DOHH2 (cell line): Measurements from ENCODE around the gene PRDM2.

ENCODE experiments used
- H3F3A ChIP-seq: fragments of 200-600 bp; sonication (generic), shearing (Covaris generic); 2 replicates; pipeline ENCODE4 v1.6.0; 2016; ENCODE audit warnings: antibody characterized with exemption, mild to moderate bottlenecking; ENCODE audit not compliant: control insufficient read depth, insufficient read depth
- H3K27ac ChIP-seq: fragments of 200-600 bp; sonication (generic); 2 replicates; pipeline ENCODE4 v1.5.1; 2014; ENCODE audit warnings: low read depth, mild to moderate bottlenecking, low read length, moderate library complexity
- H3K27me3 ChIP-seq: fragments of 200-600 bp; sonication (generic); 2 replicates; pipeline ENCODE4 v1.6.1; 2014; ENCODE audit warnings: mild to moderate bottlenecking, low read length, mixed read lengths; ENCODE audit not compliant: control insufficient read depth
- H3K36me3 ChIP-seq: fragments of 200-600 bp; sonication (generic); 2 replicates; pipeline ENCODE4 v1.6.1; 2014; ENCODE audit warnings: mild to moderate bottlenecking, low read length, moderate library complexity, mixed read lengths; ENCODE audit not compliant: control insufficient read depth
- H3K4me1 ChIP-seq: fragments of 200-600 bp; sonication (generic); 2 replicates; pipeline ENCODE4 v1.6.1; 2014; ENCODE audit warnings: mild to moderate bottlenecking, low read length, mixed read lengths; ENCODE audit not compliant: control insufficient read depth
- H3K4me2 ChIP-seq: fragments of 200-600 bp; sonication (generic); 2 replicates; pipeline ENCODE4 v1.6.0; 2014; ENCODE audit warnings: mild to moderate bottlenecking, low read length, moderate library complexity
- H3K4me3 ChIP-seq: fragments of 200-600 bp; sonication (generic); 2 replicates; pipeline ENCODE4 v1.5.1; 2014; ENCODE audit warnings: mild to moderate bottlenecking, low read length, mixed read lengths
- H3K79me2 ChIP-seq: fragments of 200-600 bp; sonication (generic); 2 replicates; pipeline ENCODE4 v1.6.1; 2014; ENCODE audit warnings: mild to moderate bottlenecking, low read length, mixed read lengths; ENCODE audit not compliant: control insufficient read depth
- H3K9me2 ChIP-seq: fragments of 200-600 bp; sonication (generic); replicated peaks from 2 replicates; pipeline ENCODE4 v1.6.1; 2014; ENCODE audit warnings: mild to moderate bottlenecking, low read length, mixed read lengths; ENCODE audit not compliant: control insufficient read depth
- H3K9me3 ChIP-seq: fragments of 200-600 bp; sonication (generic); 2 replicates; pipeline ENCODE4 v1.6.1; 2014; ENCODE audit warnings: antibody characterized with exemption, low read length, mixed read lengths; ENCODE audit not compliant: control insufficient read depth, insufficient read depth
- H4K20me1 ChIP-seq: fragments of 200-600 bp; sonication (generic); 2 replicates; pipeline ENCODE4 v1.6.0; 2014; ENCODE audit warnings: low read depth, mild to moderate bottlenecking, antibody characterized with exemption, low read length, moderate library complexity; ENCODE audit not compliant: control insufficient read depth, insufficient read depth
- CTCF ChIP-seq: fragments of 200-600 bp; sonication (generic); IDR thresholded peaks from one replicate; pipeline ENCODE4 v1.5.1; 2014; ENCODE audit warnings: antibody characterized with exemption, mild to moderate bottlenecking, low read depth, low read length; ENCODE audit not compliant: poor library complexity, severe bottlenecking
- EZH2phosphoT487 ChIP-seq: fragments of 200-600 bp; sonication (generic); IDR thresholded peaks from 2 replicates; pipeline ENCODE4 v1.6.1; 2017; ENCODE audit warnings: borderline replicate concordance, mild to moderate bottlenecking, antibody characterized with exemption, low read length, moderate library complexity, mixed read lengths

Gene PRDM2

GRCh38 chr1:13817906-13818305 lies 117.9 kb downstream of the PRDM2 start:
- H3K4me3 ChIP-seq = no peak overlapping the region
- H3K27me3 ChIP-seq = no peaks in the 10 kb centered on the region
- H3K4me1 ChIP-seq = peaks cover 10% of the 10 kb centered on the region
- no peaks in the 10 kb centered on the region for H3K9me3 ChIP-seq
- H3K27ac ChIP-seq = no peak overlapping the region
- H3K9me2 ChIP-seq = no peaks in the 10 kb centered on the region
- H3K36me3 ChIP-seq = no peaks in the 10 kb centered on the region
- H3F3A ChIP-seq = no peaks in the 10 kb centered on the region
- no peaks in the 10 kb centered on the region for H3K79me2 ChIP-seq
- H4K20me1 ChIP-seq = no peaks in the 10 kb centered on the region
- TF ChIP-seq EZH2phosphoT487 = no peak
- no peak for TF ChIP-seq CTCF
- H3K4me2 ChIP-seq = no peak overlapping the region

- Histone ChIP-seq H3K4me1 (peaks cover under 1% of the 10 kb centered on the region), H3K4me2 (no peak overlapping the region), H4K20me1 (no peaks in the 10 kb centered on the region), H3K4me3 (no peak overlapping the region), H3K9me2 (no peaks in the 10 kb centered on the region), H3K79me2 (no peaks in the 10 kb centered on the region), H3F3A (no peaks in the 10 kb centered on the region), H3K27ac (no peak overlapping the region), H3K36me3 (no peaks in the 10 kb centered on the region), H3K27me3 (no peaks in the 10 kb centered on the region), H3K9me3 (no peaks in the 10 kb centered on the region)
- TF ChIP-seq EZH2phosphoT487 (no peak), CTCF (no peak)
Measured at GRCh38 chr1:13818926-13819325, 118.9 kb downstream of the PRDM2 start.

GRCh38 chr1:13819642-13820041 lies 119.7 kb downstream of the PRDM2 start:
- Histone ChIP-seq H3K27ac (no peak overlapping the region), H3K27me3 (no peaks in the 10 kb centered on the region), H3F3A (no peaks in the 10 kb centered on the region), H4K20me1 (no peaks in the 10 kb centered on the region), H3K9me3 (no peaks in the 10 kb centered on the region), H3K36me3 (no peaks in the 10 kb centered on the region), H3K4me2 (no peak overlapping the region), H3K4me3 (no peak overlapping the region), H3K79me2 (no peaks in the 10 kb centered on the region), H3K9me2 (no peaks in the 10 kb centered on the region), H3K4me1 (no peaks in the 10 kb centered on the region)
- TF ChIP-seq EZH2phosphoT487 (no peak), CTCF (no peak)

DNA sequence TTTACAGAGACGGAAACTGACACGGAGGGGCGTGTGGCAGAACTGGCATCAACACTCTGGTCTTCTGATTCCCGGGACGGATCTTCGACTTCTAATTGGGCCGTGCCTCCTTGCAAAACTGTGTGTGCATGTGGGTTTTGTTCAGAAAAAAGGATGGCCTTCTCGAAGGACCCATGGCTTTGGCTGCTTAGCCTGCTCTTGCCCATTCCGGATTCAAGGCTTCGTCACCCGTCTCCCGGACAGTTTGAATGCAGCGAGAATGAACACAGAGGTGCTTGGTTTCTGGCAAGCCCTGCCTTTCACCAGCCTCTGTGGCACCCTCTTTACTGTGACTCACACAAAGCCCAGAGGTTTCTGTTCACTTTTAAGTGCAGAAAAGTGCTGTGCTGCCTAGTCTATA lies 120.1 kb downstream of the PRDM2 start:
- H3K4me3 ChIP-seq = no peak overlapping the region
- no peaks in the 10 kb centered on the region for H3K36me3 ChIP-seq

More for the DNA sequence above, 120.1 kb downstream of the PRDM2 start:
- H3K4me1 ChIP-seq = no peaks in the 10 kb centered on the region
- H3K27ac ChIP-seq = no peak overlapping the region
- TF ChIP-seq EZH2phosphoT487 (no peak), CTCF (no peak)
- H4K20me1 ChIP-seq = no peaks in the 10 kb centered on the region
- no peak overlapping the region for H3K4me2 ChIP-seq
- H3K79me2 ChIP-seq = no peaks in the 10 kb centered on the region
- no peaks in the 10 kb centered on the region for H3K9me3 ChIP-seq
- no peaks in the 10 kb centered on the region for H3F3A ChIP-seq
- no peaks in the 10 kb centered on the region for H3K27me3 ChIP-seq
- H3K9me2 ChIP-seq = no peaks in the 10 kb centered on the region
